Ectodermal cell (in vitro differentiated cells): ENCODE results near the gene JAKMIP2.
"Not testable (repeated sequence)": the region's sequence is repeated elsewhere in the genome, so short reads cannot be mapped to it uniquely, and the experiment has no call there.

Experiments used
- H3K27ac ChIP-seq: 2 replicates; pipeline ENCODE4 v1.7.0; 2013; ENCODE audit warnings: mild to moderate bottlenecking, low read depth, low read length; ENCODE audit not compliant: insufficient read depth, poor library complexity, severe bottlenecking
- H3K27me3 ChIP-seq: 2 replicates; pipeline ENCODE4 v1.7.0; 2013; ENCODE audit warnings: mild to moderate bottlenecking, low read length; ENCODE audit not compliant: insufficient read depth, control insufficient read depth, poor library complexity, severe bottlenecking
- H3K36me3 ChIP-seq: one replicate; pipeline ENCODE4 v1.7.0; 2013; ENCODE audit warnings: low read length; ENCODE audit not compliant: control insufficient read depth, insufficient read depth
- H3K4me1 ChIP-seq: one replicate; pipeline ENCODE4 v1.7.0; 2013; ENCODE audit warnings: low read length; ENCODE audit not compliant: control insufficient read depth, insufficient read depth
- H3K4me3 ChIP-seq: 2 replicates; pipeline ENCODE4 v1.7.0; 2013; ENCODE audit warnings: low read depth, low read length, control low read depth; ENCODE audit not compliant: insufficient read depth
- H3K9me3 ChIP-seq: 2 replicates; pipeline ENCODE4 v1.7.0; 2013; ENCODE audit warnings: mild to moderate bottlenecking, low read length, moderate library complexity; ENCODE audit not compliant: control insufficient read depth
- WGBS, 2 experiments: methylation state at CpG; one replicate each; pipeline ENCODE4 v1.1.7; 2013; ENCODE audit warnings: missing lambda C conversion rate in 2 of 2; 5-methylcytosine and 5-hydroxymethylcytosine counted together

Gene JAKMIP2

GRCh38 chr5:147813696-147814095 is 31.2 kb upstream of the JAKMIP2 start:
- Histone ChIP-seq H3K9me3 (no peaks in the 10 kb centered on the region), H3K27ac (no peak overlapping the region), H3K4me1 (no peaks in the 10 kb centered on the region), H3K4me3 (no peak overlapping the region), H3K36me3 (no peaks in the 10 kb centered on the region), H3K27me3 (no peaks in the 10 kb centered on the region)
- 67 to 88% methylated on average over 1 of the region's 1 CpG for WGBS, 2 experiments

GRCh38 chr5:147809830-147810666 is 27.5 kb upstream of the JAKMIP2 start:
- no peaks in the 10 kb centered on the region for H3K27me3 ChIP-seq
- no peak overlapping the region for H3K4me3 ChIP-seq
- no peaks in the 10 kb centered on the region for H3K9me3 ChIP-seq
- WGBS, 2 experiments = 69 to 78% methylated on average over 5 of the region's 5 CpGs
- H3K4me1 ChIP-seq = no peaks in the 10 kb centered on the region
- no peaks in the 10 kb centered on the region for H3K36me3 ChIP-seq
- H3K27ac ChIP-seq = no peak overlapping the region

- no peaks in the 10 kb centered on the region for H3K27me3 ChIP-seq
- no peak overlapping the region for H3K27ac ChIP-seq
- no peaks in the 10 kb centered on the region for H3K4me1 ChIP-seq
- no peaks in the 10 kb centered on the region for H3K9me3 ChIP-seq
- H3K4me3 ChIP-seq = no peak overlapping the region
- H3K36me3 ChIP-seq = no peaks in the 10 kb centered on the region
- WGBS, 2 experiments = 86 to 89% methylated on average over 5 to 6 of the region's 6 CpGs
Measured at GRCh38 chr5:147805030-147805454, 22.5 kb upstream of the JAKMIP2 start.

- WGBS, 2 experiments = 87 to 88% methylated on average over 3 of the region's 3 CpGs
- no peaks in the 10 kb centered on the region for H3K9me3 ChIP-seq
- H3K27ac ChIP-seq = no peak overlapping the region
Measured at GRCh38 chr5:147804334-147804733, 21.8 kb upstream of the JAKMIP2 start.

GRCh38 chr5:147803926-147804325 is 21.4 kb upstream of the JAKMIP2 start:
- Histone ChIP-seq H3K4me3 (no peak overlapping the region), H3K27ac (no peak overlapping the region), H3K36me3 (no peaks in the 10 kb centered on the region), H3K27me3 (no peaks in the 10 kb centered on the region), H3K9me3 (no peaks in the 10 kb centered on the region), H3K4me1 (no peaks in the 10 kb centered on the region)
- 67% methylated on average over 1 of the region's 1 CpG; no CpG with 5 or more reads in 1 of the 2 experiments for WGBS, 2 experiments

More at GRCh38 chr5:147804334-147804733, 21.8 kb upstream of the JAKMIP2 start:
- H3K4me3 ChIP-seq = no peak overlapping the region
- H3K4me1 ChIP-seq = no peaks in the 10 kb centered on the region
- no peaks in the 10 kb centered on the region for H3K36me3 ChIP-seq
- H3K27me3 ChIP-seq = no peaks in the 10 kb centered on the region

GRCh38 chr5:147803161-147803560 is 20.6 kb upstream of the JAKMIP2 start:
- not testable (repeated sequence) for H3K4me3 ChIP-seq, H3K36me3 ChIP-seq, H3K27ac ChIP-seq, H3K4me1 ChIP-seq, H3K27me3 ChIP-seq, H3K9me3 ChIP-seq
- WGBS, 2 experiments = 83 to 90% methylated on average over 3 of the region's 3 CpGs

GRCh38 chr5:147801461-147801860 is 18.9 kb upstream of the JAKMIP2 start:
- WGBS, 2 experiments = 82 to 97% methylated on average over 1 of the region's 1 CpG
- Histone ChIP-seq H3K9me3 (no peaks in the 10 kb centered on the region), H3K27ac (no peak overlapping the region), H3K27me3 (no peaks in the 10 kb centered on the region), H3K36me3 (no peaks in the 10 kb centered on the region), H3K4me3 (no peak overlapping the region), H3K4me1 (no peaks in the 10 kb centered on the region)

- Histone ChIP-seq H3K36me3 (no peaks in the 10 kb centered on the region), H3K9me3 (no peaks in the 10 kb centered on the region), H3K4me1 (no peaks in the 10 kb centered on the region), H3K27ac (no peak overlapping the region), H3K4me3 (no peak overlapping the region), H3K27me3 (no peaks in the 10 kb centered on the region)
- 84 to 89% methylated on average over 2 to 3 of the region's 3 CpGs for WGBS, 2 experiments
Measured at GRCh38 chr5:147800491-147800890, 18.0 kb upstream of the JAKMIP2 start.

GRCh38 chr5:147796556-147797308 is 14.2 kb upstream of the JAKMIP2 start:
- no peak overlapping the region for H3K4me3 ChIP-seq
- no peaks in the 10 kb centered on the region for H3K9me3 ChIP-seq
- H3K36me3 ChIP-seq = no peaks in the 10 kb centered on the region
- no peaks in the 10 kb centered on the region for H3K27me3 ChIP-seq
- H3K27ac ChIP-seq = no peak overlapping the region
- H3K4me1 ChIP-seq = no peaks in the 10 kb centered on the region
- 81 to 83% methylated on average over 6 of the region's 6 CpGs for WGBS, 2 experiments

GRCh38 chr5:147791181-147791580 is 8.7 kb upstream of the JAKMIP2 start:
- no peaks in the 10 kb centered on the region for H3K27me3 ChIP-seq
- no peak overlapping the region for H3K27ac ChIP-seq
- no peaks in the 10 kb centered on the region for H3K36me3 ChIP-seq
- no peak overlapping the region for H3K4me3 ChIP-seq
- H3K9me3 ChIP-seq = no peaks in the 10 kb centered on the region
- H3K4me1 ChIP-seq = no peaks in the 10 kb centered on the region
- WGBS, 2 experiments = 86 to 87% methylated on average over 6 of the region's 6 CpGs
